LNCaP clone FGC (cell line): ENCODE data around the gene FGF22.

Source experiments
- DNase-seq: peaks from one replicate; pipeline ENCODE4 v3.0.0-alpha.2; 2011; ENCODE audit warnings: low read depth
- H3K4me3 ChIP-seq: 2 replicates; pipeline ENCODE4 v1.5.1; 2011; ENCODE audit warnings: mild to moderate bottlenecking, low read depth, low read length, control low read depth
- TF ChIP-seq, protein P1 (sequence below): IDR thresholded peaks from 2 replicates; pipeline ENCODE4 v1.5.1; 2012; ENCODE audit warnings: mild to moderate bottlenecking; ENCODE audit not compliant: control insufficient read depth, insufficient read depth; ENCODE audit errors: extremely low read depth

FGF22 gene

DNA sequence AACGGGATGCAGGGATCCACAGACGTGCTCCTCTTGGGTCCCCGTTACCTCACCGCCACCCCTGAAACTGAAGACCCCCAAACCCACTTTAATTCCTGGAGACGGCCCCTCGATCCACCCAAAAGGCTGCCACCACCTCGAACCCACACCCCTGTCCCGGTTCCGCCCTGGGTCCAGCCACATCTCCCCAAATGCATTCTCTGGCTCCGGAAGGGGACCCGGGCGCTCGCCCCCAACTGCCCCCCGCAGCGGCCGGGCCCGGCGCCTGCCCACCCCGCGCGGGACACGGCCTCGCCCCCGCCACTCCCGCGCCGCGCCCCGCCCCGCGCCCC, 36.3 kb downstream of the FGF22 start:
- TF ChIP-seq, protein P1, sequence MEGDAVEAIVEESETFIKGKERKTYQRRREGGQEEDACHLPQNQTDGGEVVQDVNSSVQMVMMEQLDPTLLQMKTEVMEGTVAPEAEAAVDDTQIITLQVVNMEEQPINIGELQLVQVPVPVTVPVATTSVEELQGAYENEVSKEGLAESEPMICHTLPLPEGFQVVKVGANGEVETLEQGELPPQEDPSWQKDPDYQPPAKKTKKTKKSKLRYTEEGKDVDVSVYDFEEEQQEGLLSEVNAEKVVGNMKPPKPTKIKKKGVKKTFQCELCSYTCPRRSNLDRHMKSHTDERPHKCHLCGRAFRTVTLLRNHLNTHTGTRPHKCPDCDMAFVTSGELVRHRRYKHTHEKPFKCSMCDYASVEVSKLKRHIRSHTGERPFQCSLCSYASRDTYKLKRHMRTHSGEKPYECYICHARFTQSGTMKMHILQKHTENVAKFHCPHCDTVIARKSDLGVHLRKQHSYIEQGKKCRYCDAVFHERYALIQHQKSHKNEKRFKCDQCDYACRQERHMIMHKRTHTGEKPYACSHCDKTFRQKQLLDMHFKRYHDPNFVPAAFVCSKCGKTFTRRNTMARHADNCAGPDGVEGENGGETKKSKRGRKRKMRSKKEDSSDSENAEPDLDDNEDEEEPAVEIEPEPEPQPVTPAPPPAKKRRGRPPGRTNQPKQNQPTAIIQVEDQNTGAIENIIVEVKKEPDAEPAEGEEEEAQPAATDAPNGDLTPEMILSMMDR = no peak
- H3K4me3 ChIP-seq = no peak overlapping the region
- no peak for DNase-seq

DNA sequence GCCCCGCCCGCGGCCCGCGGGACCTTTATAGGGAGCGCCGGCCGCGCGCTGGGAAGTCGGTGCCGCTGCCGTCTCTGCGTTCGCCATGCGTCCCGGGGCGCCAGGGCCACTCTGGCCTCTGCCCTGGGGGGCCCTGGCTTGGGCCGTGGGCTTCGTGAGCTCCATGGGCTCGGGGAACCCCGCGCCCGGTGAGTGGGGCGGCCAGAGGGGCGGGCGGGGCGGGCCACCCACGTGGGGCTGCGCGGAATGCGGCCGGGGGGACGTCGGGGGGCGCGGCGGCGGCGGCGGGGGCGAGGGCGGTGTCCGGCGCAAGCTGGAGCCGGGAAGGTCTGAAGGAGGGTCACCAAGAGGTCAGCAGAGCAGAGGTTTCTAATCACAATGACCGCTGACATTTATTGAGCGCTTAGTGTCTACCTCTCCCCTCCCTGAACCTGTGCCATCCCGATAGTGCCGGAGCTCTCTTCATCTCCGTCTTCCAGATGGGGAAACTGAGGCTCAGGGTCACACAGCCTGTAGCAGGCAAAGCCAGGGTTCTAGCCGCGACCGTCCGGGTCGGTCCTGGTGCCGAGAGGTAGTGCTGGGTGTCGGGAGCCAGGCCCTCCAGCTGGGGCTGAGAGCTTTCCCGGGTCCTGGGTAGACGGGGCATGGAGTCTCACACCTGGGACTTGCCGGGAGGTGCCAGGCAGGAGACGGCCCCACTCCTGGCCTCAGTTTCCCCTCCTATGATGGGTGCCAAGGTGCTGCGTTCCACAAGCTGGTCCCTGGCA, 36.8 kb downstream of the FGF22 start, which contains the start of gene FSTL3:
FSTL3 (plus strand) TSS at position 54 of the 767 bp plus-strand sequence; CDS start at position 86, 32 bp downstream.
- H3K4me3 ChIP-seq = peak within 1 kb of the TSS; percentile 38
- TF ChIP-seq, protein P1 = no peak
- no peak for DNase-seq

DNA sequence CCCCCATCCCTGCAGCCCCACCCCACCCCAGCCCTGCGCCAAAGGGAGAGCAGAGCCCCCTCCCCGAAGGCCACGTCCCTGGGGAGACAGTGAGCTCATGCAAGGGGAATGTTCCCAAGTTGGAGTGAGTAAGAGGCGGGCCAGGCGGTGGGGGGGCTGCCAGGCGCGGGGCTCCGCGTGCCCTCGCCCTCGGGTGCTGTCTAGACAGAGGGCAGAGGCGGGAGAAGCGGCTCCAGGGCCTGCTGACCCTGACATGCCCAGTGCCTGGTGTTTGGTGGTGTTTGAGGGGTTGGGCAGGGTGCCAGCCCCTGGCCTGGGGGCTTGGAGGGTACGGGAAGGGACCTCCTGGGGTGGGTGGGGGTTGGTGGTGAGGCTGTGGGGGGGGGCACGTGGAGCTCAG, 37.5 kb downstream of the FGF22 start:
- no peak overlapping the region for H3K4me3 ChIP-seq
- TF ChIP-seq, protein P1 = no peak
- DNase-seq = no peak

DNA sequence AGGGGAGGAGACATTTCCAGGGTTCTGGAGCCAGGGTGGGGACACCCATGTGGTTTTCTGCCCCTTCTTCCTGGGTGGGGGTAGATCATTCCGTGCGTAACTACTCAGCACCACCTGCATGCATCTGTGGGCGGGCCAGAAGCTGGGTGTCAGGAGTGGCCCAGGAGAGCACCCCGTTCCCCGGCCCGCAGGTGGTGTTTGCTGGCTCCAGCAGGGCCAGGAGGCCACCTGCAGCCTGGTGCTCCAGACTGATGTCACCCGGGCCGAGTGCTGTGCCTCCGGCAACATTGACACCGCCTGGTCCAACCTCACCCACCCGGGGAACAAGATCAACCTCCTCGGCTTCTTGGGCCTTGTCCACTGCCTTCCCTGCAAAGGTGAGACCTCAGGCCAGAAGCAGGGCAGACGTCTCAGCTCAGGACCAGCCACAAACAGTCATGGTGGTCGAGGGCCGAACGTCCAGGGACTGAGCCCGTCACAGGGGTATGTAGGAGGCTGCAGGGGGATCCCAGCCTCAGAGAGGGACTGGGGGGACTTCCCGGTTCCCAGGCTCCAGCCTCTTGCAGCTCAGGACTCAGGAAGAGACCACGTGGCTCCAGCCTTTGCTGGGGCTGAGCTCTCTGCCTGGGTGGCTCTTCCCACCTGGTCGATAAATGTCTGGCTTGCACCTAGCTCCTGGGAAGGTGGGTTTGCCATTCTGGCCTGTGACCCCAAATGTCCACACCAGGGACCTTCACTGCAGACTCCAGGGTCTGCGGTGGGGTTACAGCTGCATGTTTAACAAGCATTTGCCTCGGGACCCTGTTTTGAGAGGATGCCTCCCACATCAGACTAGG, 38.1 kb downstream of the FGF22 start:
- DNase-seq = no peak
- TF ChIP-seq, protein P1 = no peak
- no peak overlapping the region for H3K4me3 ChIP-seq

DNA sequence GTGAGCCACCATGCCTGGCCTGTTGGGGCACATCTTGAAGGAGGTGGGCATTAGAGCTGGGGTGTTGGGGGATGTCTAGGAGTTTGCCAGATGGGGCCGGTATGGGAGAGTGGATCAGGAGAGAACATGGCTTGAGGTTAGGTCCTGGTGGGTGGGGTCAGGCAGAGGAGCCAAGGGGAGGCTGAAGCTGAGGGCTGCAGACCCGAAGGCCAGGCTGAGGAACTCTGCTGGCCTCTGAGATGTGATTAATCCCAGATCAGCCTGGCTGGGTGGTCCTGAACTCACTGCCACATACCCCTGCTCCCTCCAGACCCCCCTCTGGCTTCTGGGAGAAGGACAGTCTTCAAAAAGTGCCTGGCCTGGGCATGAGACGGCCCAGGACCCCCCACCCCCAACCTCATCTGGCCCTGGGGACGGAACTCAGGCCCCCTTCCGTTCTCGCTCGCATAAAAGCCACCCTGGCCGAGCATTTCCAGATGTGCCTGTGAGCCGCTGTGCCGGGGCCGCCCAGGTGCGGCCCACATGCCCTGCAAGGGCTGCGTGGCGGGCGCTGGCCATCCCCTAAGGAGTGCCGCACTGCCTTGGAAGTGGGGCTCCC, 39.2 kb downstream of the FGF22 start:
- H3K4me3 ChIP-seq = peak overlapping the region; percentile 59
- DNase-seq = no peak
- TF ChIP-seq, protein P1 = no peak

DNA sequence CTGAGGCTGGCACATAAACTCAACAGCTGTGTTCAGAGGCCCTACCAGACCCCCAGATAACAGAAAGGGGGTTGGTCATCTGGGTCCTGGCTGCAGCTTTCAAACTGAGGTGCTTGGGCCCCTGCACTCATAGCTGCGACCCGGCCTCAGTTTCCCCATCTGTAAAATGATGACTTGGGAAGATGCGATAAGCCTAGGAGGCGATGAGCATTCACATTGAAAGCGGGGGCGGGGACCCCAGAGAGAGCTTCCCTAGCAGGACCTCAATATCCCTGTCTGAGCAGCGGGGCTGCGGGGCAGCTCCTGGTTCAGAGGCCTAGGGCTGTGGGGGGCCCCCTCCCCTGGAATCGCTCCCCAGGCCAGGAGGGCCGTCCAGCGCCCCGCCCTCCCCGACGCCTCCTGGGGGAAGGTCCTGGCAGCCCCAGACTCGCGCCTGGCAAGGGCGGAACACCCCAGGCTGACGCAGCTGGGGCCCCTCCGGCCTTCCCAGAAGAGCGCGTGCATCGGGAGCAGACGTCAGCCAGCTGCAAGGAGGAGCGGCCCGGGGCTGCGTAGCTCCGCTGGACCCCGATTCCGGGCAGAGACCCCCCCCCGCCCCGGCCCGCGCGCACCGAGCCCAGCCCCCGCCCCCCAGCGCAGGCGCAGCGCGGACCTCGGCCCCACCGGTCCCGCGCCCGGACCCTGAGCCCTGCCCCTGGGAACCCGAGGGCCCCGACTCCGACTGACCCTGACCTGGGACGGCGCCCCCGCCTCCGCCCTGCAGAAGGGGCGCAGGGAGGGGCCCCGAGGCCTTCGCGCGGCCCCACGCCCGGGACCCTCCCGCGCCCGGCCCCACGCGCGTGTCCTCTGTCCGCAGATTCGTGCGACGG, 40.0 kb downstream of the FGF22 start:
- H3K4me3 ChIP-seq = peak overlapping the region; percentile 59
- TF ChIP-seq, protein P1 = no peak
- DNase-seq = no peak
